Ishikawa (cell line): ENCODE measurements around the gene MAP3K19.

ENCODE experiments used
- CEBPB ChIP-seq: IDR thresholded peaks from 2 replicates; pipeline ENCODE4 v1.6.1; 2012
- CREB1 ChIP-seq: IDR thresholded peaks from 2 replicates; pipeline ENCODE4 v1.6.1; 2012; ENCODE audit warnings: low read depth
- EP300 ChIP-seq: IDR thresholded peaks from 2 replicates; pipeline ENCODE4 v1.6.1; 2012; ENCODE audit warnings: borderline replicate concordance
- FOXM1 ChIP-seq: IDR thresholded peaks from 2 replicates; pipeline ENCODE4 v1.6.1; 2012; ENCODE audit warnings: low read depth, borderline replicate concordance
- MAX ChIP-seq: IDR thresholded peaks from 2 replicates; pipeline ENCODE4 v1.6.1; 2012
- RAD21 ChIP-seq: IDR thresholded peaks from 2 replicates; pipeline ENCODE4 v1.6.1; 2012; ENCODE audit warnings: low read depth
- TAF1 ChIP-seq: IDR thresholded peaks from 2 replicates; pipeline ENCODE4 v1.6.1; 2012; ENCODE audit warnings: low read depth, mild to moderate bottlenecking
- TEAD4 ChIP-seq: IDR thresholded peaks from 2 replicates; pipeline ENCODE4 v1.6.1; 2012
- YY1 ChIP-seq: IDR thresholded peaks from 2 replicates; pipeline ENCODE4 v1.6.1; 2012; ENCODE audit warnings: low read depth
- TF ChIP-seq, protein P1 (sequence below): IDR thresholded peaks from 2 replicates; pipeline ENCODE4 v1.6.1; 2012; ENCODE audit warnings: low read depth, mild to moderate bottlenecking

DNA sequence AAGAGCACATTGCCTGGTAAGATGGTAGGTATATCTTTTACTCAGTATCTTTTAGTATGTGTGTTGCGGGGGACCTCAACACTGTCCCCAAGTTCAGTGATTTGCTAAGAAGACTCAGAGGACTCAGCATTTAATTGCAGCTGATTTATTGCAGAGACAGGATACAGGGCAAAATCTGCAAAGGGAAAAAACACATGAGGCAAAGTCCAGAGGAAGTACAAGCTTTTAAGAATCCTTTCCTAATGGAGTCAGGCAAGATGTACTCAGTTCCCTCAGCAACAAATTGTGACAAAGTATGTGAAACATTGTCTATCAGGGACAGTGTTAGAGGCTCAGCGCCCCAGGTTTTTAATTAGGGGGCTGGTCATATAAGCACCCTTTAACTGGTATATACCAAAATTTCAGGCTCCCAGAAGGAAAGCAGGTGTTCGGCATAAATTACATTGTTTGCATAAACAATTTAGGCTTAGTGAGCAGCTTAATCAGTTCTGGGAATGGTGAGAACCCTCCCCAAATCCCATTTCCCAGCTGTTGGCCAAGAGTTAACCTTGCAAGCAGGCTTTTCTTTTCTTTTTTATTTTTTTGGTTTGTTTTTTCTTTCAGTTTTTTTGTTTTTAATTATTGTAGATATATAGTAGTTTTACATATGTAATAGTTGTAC, 46.6 kb upstream of the MAP3K19 start:
- TF ChIP-seq CEBPB (no peak), RAD21 (no peak), TAF1 (no peak), EP300 (no peak), MAX (no peak), TEAD4 (no peak), YY1 (no peak), CREB1 (no peak), FOXM1 (no peak)
- TF ChIP-seq, protein P1, sequence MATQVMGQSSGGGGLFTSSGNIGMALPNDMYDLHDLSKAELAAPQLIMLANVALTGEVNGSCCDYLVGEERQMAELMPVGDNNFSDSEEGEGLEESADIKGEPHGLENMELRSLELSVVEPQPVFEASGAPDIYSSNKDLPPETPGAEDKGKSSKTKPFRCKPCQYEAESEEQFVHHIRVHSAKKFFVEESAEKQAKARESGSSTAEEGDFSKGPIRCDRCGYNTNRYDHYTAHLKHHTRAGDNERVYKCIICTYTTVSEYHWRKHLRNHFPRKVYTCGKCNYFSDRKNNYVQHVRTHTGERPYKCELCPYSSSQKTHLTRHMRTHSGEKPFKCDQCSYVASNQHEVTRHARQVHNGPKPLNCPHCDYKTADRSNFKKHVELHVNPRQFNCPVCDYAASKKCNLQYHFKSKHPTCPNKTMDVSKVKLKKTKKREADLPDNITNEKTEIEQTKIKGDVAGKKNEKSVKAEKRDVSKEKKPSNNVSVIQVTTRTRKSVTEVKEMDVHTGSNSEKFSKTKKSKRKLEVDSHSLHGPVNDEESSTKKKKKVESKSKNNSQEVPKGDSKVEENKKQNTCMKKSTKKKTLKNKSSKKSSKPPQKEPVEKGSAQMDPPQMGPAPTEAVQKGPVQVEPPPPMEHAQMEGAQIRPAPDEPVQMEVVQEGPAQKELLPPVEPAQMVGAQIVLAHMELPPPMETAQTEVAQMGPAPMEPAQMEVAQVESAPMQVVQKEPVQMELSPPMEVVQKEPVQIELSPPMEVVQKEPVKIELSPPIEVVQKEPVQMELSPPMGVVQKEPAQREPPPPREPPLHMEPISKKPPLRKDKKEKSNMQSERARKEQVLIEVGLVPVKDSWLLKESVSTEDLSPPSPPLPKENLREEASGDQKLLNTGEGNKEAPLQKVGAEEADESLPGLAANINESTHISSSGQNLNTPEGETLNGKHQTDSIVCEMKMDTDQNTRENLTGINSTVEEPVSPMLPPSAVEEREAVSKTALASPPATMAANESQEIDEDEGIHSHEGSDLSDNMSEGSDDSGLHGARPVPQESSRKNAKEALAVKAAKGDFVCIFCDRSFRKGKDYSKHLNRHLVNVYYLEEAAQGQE, result no peak
